Activated CD8-positive, alpha-beta T cell treated with anti-CD3 and anti-CD28 coated beads for 36 hours (primary cell): ENCODE data around the gene CAV2. TPM values are rescaled to one million over a fixed set of nuclear protein-coding genes. Genes with fewer than 3 reads are reported as not detected.

ENCODE experiments used
- ATAC-seq: fragments of 200-7000 bp; cut with Tn5 transposase; one replicate; pipeline ENCODE4 v1.10.0; 2021; ENCODE audit warnings: mild to moderate bottlenecking, moderate library complexity
- CTCF ChIA-PET: fragments of 350-600 bp; sonication (Branson Sonifier 250); formaldehyde crosslinking; loops from one replicate; lab custom pipeline; 2021; ENCODE audit warnings: antibody characterized with exemption; lab: Charles Lee
- POLR2A ChIA-PET: fragments of 350-600 bp; sonication (Branson Sonifier 250); formaldehyde crosslinking; loops from one replicate; lab custom pipeline; 2021; ENCODE audit warnings: antibody characterized with exemption; lab: Charles Lee
- DNase-seq: peaks from one replicate; pipeline ENCODE4 v3.0.0-alpha.2; 2020
- H3K27ac Mint-ChIP-seq: one replicate; pipeline ENCODE4 v1.8.0; 2021; ENCODE audit warnings: mild to moderate bottlenecking, mixed read lengths
- H3K27me3 Mint-ChIP-seq: one replicate; pipeline ENCODE4 v1.8.0; 2021; ENCODE audit warnings: mixed read lengths
- H3K36me3 Mint-ChIP-seq: one replicate; pipeline ENCODE4 v1.8.0; 2021; ENCODE audit warnings: low read depth, mixed read lengths
- H3K4me1 Mint-ChIP-seq: one replicate; pipeline ENCODE4 v1.8.0; 2021; ENCODE audit warnings: low read depth, mixed read lengths
- H3K4me3 Mint-ChIP-seq: one replicate; pipeline ENCODE4 v1.8.0; 2021; ENCODE audit warnings: mild to moderate bottlenecking, moderate library complexity, mixed read lengths
- H3K9me3 Mint-ChIP-seq: one replicate; pipeline ENCODE4 v1.8.0; 2021; ENCODE audit warnings: mixed read lengths
- intact Hi-C: fragments of 100-400 bp; cut with micrococcal nuclease; formaldehyde crosslinking; loops from one replicate; pipeline ENCODE4 v1.10.0; 2022
- total RNA-seq, 2 experiments: library from RNA; stranded (reverse); gene quantifications; one replicate each; pipeline ENCODE4 v1.2.3, GENCODE V29; 2021
- TF ChIP-seq, protein P1 (sequence below): fragments of 200-600 bp; IDR thresholded peaks from one replicate; pipeline ENCODE4 v1.8.0; 2022; ENCODE audit warnings: antibody characterized with exemption, mild to moderate bottlenecking

Gene CAV2
- total RNA-seq, 2 experiments from 2014 or later = not detected

DNA sequence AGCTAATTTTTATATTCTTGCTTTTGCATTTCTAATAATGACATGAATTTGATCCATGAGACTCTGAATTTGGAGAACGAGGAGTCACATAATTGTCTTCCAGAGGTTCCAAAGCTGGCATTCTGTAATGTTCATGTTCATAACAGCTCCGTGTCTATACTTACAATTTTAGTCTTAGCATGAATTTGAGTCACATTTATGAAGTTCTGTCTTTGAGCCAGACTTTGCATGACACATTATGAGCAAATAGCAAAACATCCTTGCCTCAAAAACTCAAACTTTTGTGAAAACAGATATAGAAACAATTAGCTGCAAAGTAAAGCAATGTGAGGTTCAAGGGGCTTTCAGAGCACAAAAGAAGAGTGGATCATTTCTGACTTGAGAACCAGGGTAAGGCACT lies 44.5 kb upstream of the CAV2 start:
- H3K9me3 Mint-ChIP-seq = no peaks in the 10 kb centered on the region
- no peaks in the 10 kb centered on the region for H3K36me3 Mint-ChIP-seq
- intact Hi-C loops = no loop called here
- no peak overlapping the region for H3K4me3 Mint-ChIP-seq
- DNase-seq (no peak), ATAC-seq (no peak)
- POLR2A ChIA-PET = no interaction called here
- no peak overlapping the region for H3K27ac Mint-ChIP-seq
- no peaks in the 10 kb centered on the region for H3K4me1 Mint-ChIP-seq
- TF ChIP-seq, protein P1, sequence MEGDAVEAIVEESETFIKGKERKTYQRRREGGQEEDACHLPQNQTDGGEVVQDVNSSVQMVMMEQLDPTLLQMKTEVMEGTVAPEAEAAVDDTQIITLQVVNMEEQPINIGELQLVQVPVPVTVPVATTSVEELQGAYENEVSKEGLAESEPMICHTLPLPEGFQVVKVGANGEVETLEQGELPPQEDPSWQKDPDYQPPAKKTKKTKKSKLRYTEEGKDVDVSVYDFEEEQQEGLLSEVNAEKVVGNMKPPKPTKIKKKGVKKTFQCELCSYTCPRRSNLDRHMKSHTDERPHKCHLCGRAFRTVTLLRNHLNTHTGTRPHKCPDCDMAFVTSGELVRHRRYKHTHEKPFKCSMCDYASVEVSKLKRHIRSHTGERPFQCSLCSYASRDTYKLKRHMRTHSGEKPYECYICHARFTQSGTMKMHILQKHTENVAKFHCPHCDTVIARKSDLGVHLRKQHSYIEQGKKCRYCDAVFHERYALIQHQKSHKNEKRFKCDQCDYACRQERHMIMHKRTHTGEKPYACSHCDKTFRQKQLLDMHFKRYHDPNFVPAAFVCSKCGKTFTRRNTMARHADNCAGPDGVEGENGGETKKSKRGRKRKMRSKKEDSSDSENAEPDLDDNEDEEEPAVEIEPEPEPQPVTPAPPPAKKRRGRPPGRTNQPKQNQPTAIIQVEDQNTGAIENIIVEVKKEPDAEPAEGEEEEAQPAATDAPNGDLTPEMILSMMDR = no peak
- peaks cover 7% of the 10 kb centered on the region for H3K27me3 Mint-ChIP-seq
- CTCF ChIA-PET = interaction anchor here (0.7 to 1.1 kb wide), 2 partner anchors 288 to 418 kb away, joined by 3 to 5 read pairs; no protein-coding TSS in a partner anchor

DNA sequence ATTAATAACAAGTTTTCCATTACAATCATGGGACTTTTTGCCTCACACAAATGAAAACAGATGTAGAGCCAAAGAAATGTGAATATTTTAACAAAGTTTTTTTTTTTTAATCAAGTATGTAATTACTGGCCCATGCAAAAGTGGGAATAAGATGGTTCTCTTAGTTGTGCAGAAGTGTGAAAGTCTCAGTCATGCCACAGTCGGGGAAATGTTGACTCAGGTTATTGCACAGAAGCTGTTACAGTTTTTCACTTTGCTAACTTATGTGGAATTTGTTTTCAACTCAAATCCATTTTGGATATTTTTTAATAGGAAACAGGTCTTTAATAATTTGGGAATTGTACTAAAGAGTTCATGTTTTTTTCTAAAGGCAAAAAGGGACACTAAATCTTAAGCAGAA lies 44.0 kb upstream of the CAV2 start:
- H3K9me3 Mint-ChIP-seq = no peaks in the 10 kb centered on the region
- TF ChIP-seq, protein P1 = no peak
- intact Hi-C loops = no loop called here
- no peaks in the 10 kb centered on the region for H3K4me1 Mint-ChIP-seq
- ATAC-seq (no peak), DNase-seq (no peak)
- no peak overlapping the region for H3K4me3 Mint-ChIP-seq
- ChIA-PET POLR2A (no interaction called here), CTCF (interaction anchor here (1.1 kb wide), 1 partner anchor 288 kb away, joined by 3 read pairs; no protein-coding TSS in a partner anchor)
- no peak overlapping the region for H3K27ac Mint-ChIP-seq
- H3K36me3 Mint-ChIP-seq = no peaks in the 10 kb centered on the region
- H3K27me3 Mint-ChIP-seq = peaks cover 7% of the 10 kb centered on the region

DNA sequence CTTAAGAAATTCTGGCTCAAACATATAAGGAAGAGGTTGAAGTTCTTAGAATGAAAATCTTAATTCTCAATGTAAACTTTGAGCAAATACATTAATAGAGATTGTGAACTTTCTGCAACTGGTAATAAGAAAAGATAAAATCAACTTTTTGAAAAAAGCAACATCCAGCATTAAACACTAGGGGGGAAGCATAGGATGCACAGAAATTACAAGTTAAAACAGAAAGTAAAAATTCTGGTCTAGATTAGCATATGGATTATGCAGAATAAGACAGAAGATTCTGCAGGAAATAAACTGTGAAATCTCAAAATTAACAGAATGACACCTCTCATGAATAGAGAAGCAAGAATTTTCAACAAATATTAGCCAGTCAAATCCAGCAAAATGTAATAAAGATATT lies 38.0 kb upstream of the CAV2 start:
- Mint-ChIP-seq H3K36me3 (no peaks in the 10 kb centered on the region), H3K4me1 (no peaks in the 10 kb centered on the region), H3K27ac (no peak overlapping the region), H3K27me3 (peaks cover 5% of the 10 kb centered on the region), H3K4me3 (no peak overlapping the region), H3K9me3 (no peaks in the 10 kb centered on the region)
- no peak for ATAC-seq
- intact Hi-C loops = loop anchor here (10.0 kb wide), 1 partner anchor 123 kb away; no protein-coding TSS in a partner anchor
- CTCF ChIA-PET = no interaction called here
- DNase-seq = no peak
- POLR2A ChIA-PET = no interaction called here
- TF ChIP-seq, protein P1 = no peak

DNA sequence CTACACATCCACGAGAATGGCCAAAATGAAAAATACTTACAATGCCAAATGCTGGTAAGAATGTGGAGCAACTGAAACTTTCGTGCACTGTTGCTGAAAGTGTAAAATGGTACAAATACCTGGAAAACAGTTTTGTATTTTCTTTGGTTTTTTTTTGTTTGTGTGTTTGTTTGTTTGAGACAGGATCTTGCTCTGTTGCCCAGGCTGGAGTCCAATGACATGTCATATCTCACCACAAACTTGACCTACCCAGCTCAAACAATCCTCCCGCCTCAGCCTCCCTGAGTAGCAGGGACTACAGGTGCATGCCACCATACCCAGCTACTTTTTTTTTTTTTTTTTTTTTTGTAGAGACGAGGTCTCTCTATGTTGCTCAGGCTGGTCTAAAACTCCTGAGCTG lies 35.6 kb upstream of the CAV2 start:
- no peak for DNase-seq
- intact Hi-C loops = loop anchor here (10.0 kb wide), 1 partner anchor 121 kb away; no protein-coding TSS in a partner anchor
- no peaks in the 10 kb centered on the region for H3K36me3 Mint-ChIP-seq
- ATAC-seq = no peak
- H3K27ac Mint-ChIP-seq = no peak overlapping the region
- H3K27me3 Mint-ChIP-seq = no peaks in the 10 kb centered on the region
- POLR2A ChIA-PET = no interaction called here
- CTCF ChIA-PET = interaction anchor here (1.4 kb wide), 1 partner anchor 62 kb away, joined by 4 read pairs; no protein-coding TSS in a partner anchor
- TF ChIP-seq, protein P1 = no peak
- H3K4me3 Mint-ChIP-seq = no peak overlapping the region
- H3K4me1 Mint-ChIP-seq = no peaks in the 10 kb centered on the region
- H3K9me3 Mint-ChIP-seq = no peaks in the 10 kb centered on the region

- H3K4me1 Mint-ChIP-seq = no peaks in the 10 kb centered on the region
- ChIA-PET POLR2A (no interaction called here), CTCF (no interaction called here)
- TF ChIP-seq, protein P1 = no peak
- H3K27me3 Mint-ChIP-seq = no peaks in the 10 kb centered on the region
- no peak for DNase-seq
- no peaks in the 10 kb centered on the region for H3K9me3 Mint-ChIP-seq
- intact Hi-C loops = loop anchor here (10.0 kb wide), 1 partner anchor 120 kb away; no protein-coding TSS in a partner anchor
- H3K36me3 Mint-ChIP-seq = no peaks in the 10 kb centered on the region
- ATAC-seq = no peak
- H3K27ac Mint-ChIP-seq = no peak overlapping the region
- H3K4me3 Mint-ChIP-seq = no peak overlapping the region
These were observed 35.2 kb upstream of the CAV2 start for GRCh38 chr7:116464375-116464774.
